GM12864 (cell line): ENCODE data around the gene XG.

Source experiments
- DNase-seq: peaks from one replicate; pipeline ENCODE4 v3.0.0-alpha.2; 2011; ENCODE audit warnings: low read depth
- H3K4me3 ChIP-seq: 2 replicates; pipeline ENCODE4 v1.5.1; 2011; ENCODE audit warnings: mild to moderate bottlenecking, low read depth, low read length, control low read depth
- TF ChIP-seq, protein P1 (sequence below): IDR thresholded peaks from 2 replicates; pipeline ENCODE4 v1.5.1; 2011; ENCODE audit warnings: low read depth, mild to moderate bottlenecking, moderate library complexity, low read length, control low read depth, inconsistent platforms; ENCODE audit errors: missing control alignments

XG gene

DNA sequence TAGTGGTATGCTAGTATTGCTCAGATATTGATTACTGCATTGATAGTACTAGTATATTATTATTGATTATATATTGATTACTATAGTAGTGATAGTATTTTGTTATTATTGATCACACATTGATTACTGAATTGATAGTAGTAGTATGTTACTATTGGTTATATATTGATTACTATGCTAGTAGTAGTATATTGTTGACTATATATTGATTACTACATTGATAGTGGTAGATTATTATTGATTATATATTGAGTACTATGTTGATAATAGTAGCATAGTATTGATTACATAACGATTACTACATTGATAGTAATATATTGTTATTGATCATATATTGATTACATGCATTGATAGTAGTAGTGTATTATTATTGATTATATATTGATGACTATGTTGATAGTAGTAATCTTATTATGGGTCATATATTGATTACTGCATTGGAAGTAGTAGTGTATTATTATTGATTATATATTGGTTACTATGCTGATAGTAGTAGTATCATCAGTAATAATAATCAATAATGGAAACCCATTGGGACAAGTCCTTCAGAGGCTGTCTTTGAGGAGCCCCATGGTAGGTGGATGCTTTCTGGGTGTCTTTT, 107.5 kb downstream of the XG start:
- no peak for DNase-seq
- TF ChIP-seq, protein P1, sequence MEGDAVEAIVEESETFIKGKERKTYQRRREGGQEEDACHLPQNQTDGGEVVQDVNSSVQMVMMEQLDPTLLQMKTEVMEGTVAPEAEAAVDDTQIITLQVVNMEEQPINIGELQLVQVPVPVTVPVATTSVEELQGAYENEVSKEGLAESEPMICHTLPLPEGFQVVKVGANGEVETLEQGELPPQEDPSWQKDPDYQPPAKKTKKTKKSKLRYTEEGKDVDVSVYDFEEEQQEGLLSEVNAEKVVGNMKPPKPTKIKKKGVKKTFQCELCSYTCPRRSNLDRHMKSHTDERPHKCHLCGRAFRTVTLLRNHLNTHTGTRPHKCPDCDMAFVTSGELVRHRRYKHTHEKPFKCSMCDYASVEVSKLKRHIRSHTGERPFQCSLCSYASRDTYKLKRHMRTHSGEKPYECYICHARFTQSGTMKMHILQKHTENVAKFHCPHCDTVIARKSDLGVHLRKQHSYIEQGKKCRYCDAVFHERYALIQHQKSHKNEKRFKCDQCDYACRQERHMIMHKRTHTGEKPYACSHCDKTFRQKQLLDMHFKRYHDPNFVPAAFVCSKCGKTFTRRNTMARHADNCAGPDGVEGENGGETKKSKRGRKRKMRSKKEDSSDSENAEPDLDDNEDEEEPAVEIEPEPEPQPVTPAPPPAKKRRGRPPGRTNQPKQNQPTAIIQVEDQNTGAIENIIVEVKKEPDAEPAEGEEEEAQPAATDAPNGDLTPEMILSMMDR: no peak
- H3K4me3 ChIP-seq: no peak overlapping the region

DNA sequence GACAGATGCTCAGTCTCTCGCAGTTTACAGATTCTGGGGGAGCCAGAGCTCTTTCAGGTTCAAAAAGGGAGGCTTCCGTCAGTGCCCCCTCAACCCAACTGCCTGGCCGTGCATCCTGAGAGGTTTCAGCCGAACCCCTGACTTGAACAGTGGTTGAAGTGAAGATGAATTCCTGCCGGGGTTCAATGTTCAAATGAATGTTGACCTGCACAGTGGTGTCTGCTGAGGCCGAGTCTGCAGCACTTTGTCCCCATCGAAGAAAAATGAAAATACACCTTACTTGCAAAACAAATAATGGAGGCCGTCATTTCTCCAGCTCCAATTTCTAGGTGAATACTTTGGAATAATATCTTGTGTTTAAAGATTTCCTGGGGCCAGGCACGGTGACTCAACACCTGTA, 110.6 kb downstream of the XG start:
- no peak for DNase-seq
- no peak overlapping the region for H3K4me3 ChIP-seq
- TF ChIP-seq, protein P1: no peak

DNA sequence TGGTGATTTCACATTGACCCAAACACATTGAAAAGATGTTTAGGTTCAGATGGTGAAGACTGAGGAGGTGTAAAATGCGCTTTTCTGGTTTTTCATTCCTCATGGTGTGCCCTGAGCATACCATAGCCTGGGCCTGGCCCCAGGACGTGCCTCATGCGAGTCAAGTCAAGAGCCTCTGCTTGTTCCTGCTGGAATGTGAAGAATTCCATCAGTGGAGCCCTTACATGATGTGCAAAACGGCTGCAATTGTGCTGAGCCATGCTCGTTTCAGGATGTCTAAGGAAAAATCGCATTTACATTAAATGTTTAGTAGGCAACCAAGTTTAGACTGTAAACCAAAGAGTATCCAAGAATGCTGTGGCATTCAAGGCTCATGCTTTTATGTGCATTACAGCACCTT, 111.8 kb downstream of the XG start:
- no peak overlapping the region for H3K4me3 ChIP-seq
- no peak for DNase-seq
- TF ChIP-seq, protein P1: no peak
